ENCODE results near the gene WIPF2. TPM values are rescaled to one million over a fixed set of nuclear protein-coding genes. Genes with fewer than 3 reads are reported as not detected.
A peak's percentile ranks its signal among the peaks of the same experiment; 100 is the strongest.

The WIPF2 gene
- total RNA-seq, 1 experiment from 2014 or later, result 9.1 TPM

GRCh38 chr17:40315678-40316570 lies 96.8 kb downstream of the WIPF2 start:
- in situ Hi-C loops (cut with HindIII; ENCODE audit: low pct_unique_long_range_greater_than_20kb, low sequenced_read_pairs), result no loop called here

GRCh38 chr17:40316571-40317344 lies 97.7 kb downstream of the WIPF2 start:
- in situ Hi-C loops (cut with HindIII; ENCODE audit: low pct_unique_long_range_greater_than_20kb, low sequenced_read_pairs), result no loop called here

More at GRCh38 chr17:40315678-40316570, 96.8 kb downstream of the WIPF2 start:
- DNase-seq (ENCODE audit: low read depth), result no peak

GRCh38 chr17:40317345-40317873 lies 98.3 kb downstream of the WIPF2 start:
- in situ Hi-C loops (cut with HindIII; ENCODE audit: low pct_unique_long_range_greater_than_20kb, low sequenced_read_pairs), result no loop called here
- DNase-seq (ENCODE audit: low read depth), result peak; percentile 70

More at GRCh38 chr17:40316571-40317344, 97.7 kb downstream of the WIPF2 start:
- DNase-seq (ENCODE audit: low read depth), result peak; percentile 66

GRCh38 chr17:40317880-40318829 lies 99.1 kb downstream of the WIPF2 start:
- in situ Hi-C loops (cut with HindIII; ENCODE audit: low pct_unique_long_range_greater_than_20kb, low sequenced_read_pairs), result no loop called here
- peak; percentile 94 for DNase-seq (ENCODE audit: low read depth)

- DNase-seq (ENCODE audit: low read depth), result no peak
- in situ Hi-C loops (cut with HindIII; ENCODE audit: low pct_unique_long_range_greater_than_20kb, low sequenced_read_pairs), result no loop called here
These were observed 99.8 kb downstream of the WIPF2 start for GRCh38 chr17:40318830-40319391.

GRCh38 chr17:40319651-40320540 lies 100.8 kb downstream of the WIPF2 start:
- in situ Hi-C loops (cut with HindIII; ENCODE audit: low pct_unique_long_range_greater_than_20kb, low sequenced_read_pairs), result no loop called here
- no peak for DNase-seq (ENCODE audit: low read depth)

- in situ Hi-C loops (cut with HindIII; ENCODE audit: low pct_unique_long_range_greater_than_20kb, low sequenced_read_pairs), result no loop called here
- DNase-seq (ENCODE audit: low read depth), result no peak
These were observed 101.8 kb downstream of the WIPF2 start for GRCh38 chr17:40320756-40321523.

GRCh38 chr17:40321524-40321929 lies 102.4 kb downstream of the WIPF2 start:
- in situ Hi-C loops (cut with HindIII; ENCODE audit: low pct_unique_long_range_greater_than_20kb, low sequenced_read_pairs), result no loop called here
- DNase-seq (ENCODE audit: low read depth), result no peak

- DNase-seq (ENCODE audit: low read depth), result no peak
- in situ Hi-C loops (cut with HindIII; ENCODE audit: low pct_unique_long_range_greater_than_20kb, low sequenced_read_pairs), result no loop called here
These were observed 102.9 kb downstream of the WIPF2 start for GRCh38 chr17:40321961-40322357.

GRCh38 chr17:40322358-40323315 lies 103.5 kb downstream of the WIPF2 start:
- DNase-seq (ENCODE audit: low read depth), result peak; percentile 72
- in situ Hi-C loops (cut with HindIII; ENCODE audit: low pct_unique_long_range_greater_than_20kb, low sequenced_read_pairs), result no loop called here

- DNase-seq (ENCODE audit: low read depth), result no peak
- in situ Hi-C loops (cut with HindIII; ENCODE audit: low pct_unique_long_range_greater_than_20kb, low sequenced_read_pairs), result no loop called here
These were observed 104.6 kb downstream of the WIPF2 start for GRCh38 chr17:40323391-40324381.

GRCh38 chr17:40325156-40326013 lies 106.3 kb downstream of the WIPF2 start:
- no peak for DNase-seq (ENCODE audit: low read depth)
- in situ Hi-C loops (cut with HindIII; ENCODE audit: low pct_unique_long_range_greater_than_20kb, low sequenced_read_pairs), result no loop called here

Data from Caki2 (cell line).